Iris pigment epithelial cell (primary cell): ENCODE data around the gene C4orf54.

ENCODE experiments used
- DNase-seq: peaks from one replicate; pipeline ENCODE4 v3.0.0-alpha.2; 2011; ENCODE audit warnings: low read depth

C4orf54 gene

DNA sequence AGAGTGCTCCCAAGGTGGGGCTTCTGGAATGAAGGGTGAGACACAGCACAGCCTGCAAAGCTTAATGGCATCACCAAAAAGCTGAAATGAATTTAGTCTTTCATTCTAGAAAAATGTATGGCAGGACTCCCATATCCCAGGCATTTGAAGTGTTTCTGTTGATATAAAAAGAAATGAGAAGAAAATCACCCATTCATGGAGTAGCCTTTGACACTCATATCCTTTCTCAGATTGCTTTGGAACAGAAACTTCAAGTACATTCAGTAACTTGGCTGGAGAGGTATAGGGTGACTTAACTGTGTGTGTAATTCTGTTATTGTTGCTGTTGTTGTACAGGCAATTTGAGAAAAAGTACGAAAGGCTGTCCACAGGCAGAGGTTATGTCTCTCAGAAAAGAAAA, 35.3 kb downstream of the C4orf54 start:
- no peak for DNase-seq

GRCh38 chr4:99617374-99617773, 40.3 kb downstream of the C4orf54 start:
- no peak for DNase-seq

GRCh38 chr4:99615170-99615820, 42.3 kb downstream of the C4orf54 start:
- no peak for DNase-seq

DNA sequence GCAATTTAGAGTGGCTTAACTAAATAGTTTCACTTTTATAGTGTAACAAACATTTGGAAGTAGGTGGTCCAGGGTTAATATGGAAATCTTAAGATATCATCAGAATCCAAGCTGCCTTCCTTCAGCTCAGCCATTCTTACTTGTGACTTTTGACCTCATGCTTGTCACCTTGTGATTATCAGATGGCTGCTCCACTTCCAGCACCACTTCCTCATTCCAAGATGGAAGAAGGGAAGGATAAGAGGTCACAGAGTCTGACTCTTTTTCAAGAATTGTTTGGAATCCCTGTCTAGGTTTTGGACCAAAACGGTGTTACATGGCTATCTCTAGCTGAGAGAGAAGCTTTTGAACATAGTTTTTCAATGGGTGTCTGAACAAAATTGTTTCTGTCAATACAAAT, 43.1 kb downstream of the C4orf54 start:
- DNase-seq = no peak

GRCh38 chr4:99612704-99613103, 44.9 kb downstream of the C4orf54 start:
- no peak for DNase-seq

DNA sequence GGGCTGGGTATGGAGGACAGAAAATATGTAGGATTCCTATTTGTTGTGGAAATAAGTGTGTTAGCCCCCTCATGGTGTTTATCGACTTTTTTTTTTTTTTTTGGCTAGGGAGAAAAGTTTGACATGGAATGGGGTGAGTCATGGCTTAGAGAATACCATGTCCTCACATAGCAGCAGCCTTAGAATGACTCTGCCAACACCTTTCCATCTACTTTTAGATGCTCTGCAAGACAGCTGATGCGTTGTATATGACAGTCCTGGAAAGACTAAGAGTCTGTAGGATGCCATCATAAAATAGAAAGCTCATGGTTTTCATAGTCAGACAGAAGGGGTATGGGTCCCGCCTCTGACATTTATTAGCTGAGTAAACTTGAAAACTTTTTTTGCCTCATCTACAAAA, 45.3 kb downstream of the C4orf54 start:
- DNase-seq = no peak

- DNase-seq = no peak
Measured at GRCh38 chr4:99610605-99611175, 46.9 kb downstream of the C4orf54 start.

GRCh38 chr4:99608417-99608816, 49.2 kb downstream of the C4orf54 start:
- DNase-seq = no peak
